Parathyroid adenoma (tissue), 2 donors: ENCODE data around the gene MYO5B.

ENCODE experiments used
- H2AFZ ChIP-seq: fragments of 300-600 bp; sonication (generic); one replicate; pipeline ENCODE4 v1.7.0; 2017; ENCODE audit warnings: antibody characterized with exemption, mild to moderate bottlenecking
- H3K27ac ChIP-seq: fragments of 300-600 bp; sonication (generic); one replicate; pipeline ENCODE4 v1.7.0; 2017
- H3K27me3 ChIP-seq: fragments of 300-600 bp; sonication (generic); one replicate; pipeline ENCODE4 v1.7.0; 2017; ENCODE audit warnings: low read length; ENCODE audit not compliant: control insufficient read depth, insufficient read depth
- H3K36me3 ChIP-seq: fragments of 300-600 bp; sonication (generic); one replicate; pipeline ENCODE4 v1.7.0; 2017; ENCODE audit warnings: low read length; ENCODE audit not compliant: control insufficient read depth, insufficient read depth
- H3K4me1 ChIP-seq: fragments of 300-600 bp; sonication (generic); one replicate; pipeline ENCODE4 v1.7.0; 2017; ENCODE audit warnings: control low read depth
- H3K4me2 ChIP-seq: fragments of 300-600 bp; sonication (generic); one replicate; pipeline ENCODE4 v1.7.0; 2017; ENCODE audit warnings: low read length
- H3K4me3 ChIP-seq: fragments of 300-600 bp; sonication (generic); one replicate; pipeline ENCODE4 v1.7.0; 2017; ENCODE audit warnings: low read depth, low read length
- H3K79me2 ChIP-seq: fragments of 300-600 bp; sonication (generic); one replicate; pipeline ENCODE4 v1.7.0; 2017; ENCODE audit warnings: control low read depth
- H3K9ac ChIP-seq: fragments of 300-600 bp; sonication (generic); one replicate; pipeline ENCODE4 v1.7.0; 2017; ENCODE audit warnings: mild to moderate bottlenecking
- H3K9me3 ChIP-seq: fragments of 300-600 bp; sonication (generic); one replicate; pipeline ENCODE4 v1.7.0; 2017; ENCODE audit warnings: low read length; ENCODE audit not compliant: control insufficient read depth
- CTCF ChIP-seq: fragments of 300-600 bp; sonication (generic); IDR thresholded peaks from one replicate; pipeline ENCODE4 v1.7.0; 2017; ENCODE audit warnings: antibody characterized with exemption, mild to moderate bottlenecking
- donor health status: primary hyperparathyroidism.

The MYO5B gene

GRCh38 chr18:49862656-49863385 is 332.1 kb downstream of the MYO5B start:
- Histone ChIP-seq H3K4me2 (no peak overlapping the region), H3K9me3 (no peaks in the 10 kb centered on the region), H3K36me3 (no peaks in the 10 kb centered on the region), H3K79me2 (no peaks in the 10 kb centered on the region), H3K4me3 (no peak overlapping the region), H3K9ac (no peak overlapping the region), H3K4me1 (no peaks in the 10 kb centered on the region), H2AFZ (no peak overlapping the region), H3K27me3 (no peaks in the 10 kb centered on the region), H3K27ac (no peak overlapping the region)
- no peak for TF ChIP-seq CTCF

- Histone ChIP-seq H3K4me1 (no peaks in the 10 kb centered on the region), H2AFZ (no peak overlapping the region), H3K4me3 (no peak overlapping the region), H3K79me2 (no peaks in the 10 kb centered on the region), H3K9ac (no peak overlapping the region), H3K9me3 (no peaks in the 10 kb centered on the region), H3K27me3 (no peaks in the 10 kb centered on the region), H3K36me3 (no peaks in the 10 kb centered on the region), H3K4me2 (no peak overlapping the region), H3K27ac (no peak overlapping the region)
- TF ChIP-seq CTCF = peak; percentile 16
These were observed 333.3 kb downstream of the MYO5B start for GRCh38 chr18:49861659-49862058.

GRCh38 chr18:49859725-49860124 is 335.2 kb downstream of the MYO5B start:
- Histone ChIP-seq H3K27ac (no peak overlapping the region), H3K79me2 (no peaks in the 10 kb centered on the region), H3K4me2 (no peak overlapping the region), H3K4me3 (no peak overlapping the region), H3K36me3 (no peaks in the 10 kb centered on the region), H3K4me1 (no peaks in the 10 kb centered on the region), H3K27me3 (no peaks in the 10 kb centered on the region), H3K9me3 (no peaks in the 10 kb centered on the region), H2AFZ (no peak overlapping the region), H3K9ac (no peak overlapping the region)
- TF ChIP-seq CTCF = no peak

GRCh38 chr18:49859021-49859359 is 336.0 kb downstream of the MYO5B start:
- no peaks in the 10 kb centered on the region for H3K79me2 ChIP-seq
- no peak overlapping the region for H3K4me2 ChIP-seq
- H3K9ac ChIP-seq = no peak overlapping the region
- no peaks in the 10 kb centered on the region for H3K36me3 ChIP-seq
- no peak overlapping the region for H2AFZ ChIP-seq
- H3K27me3 ChIP-seq = no peaks in the 10 kb centered on the region
- TF ChIP-seq CTCF = no peak
- no peak overlapping the region for H3K27ac ChIP-seq
- H3K4me1 ChIP-seq = no peaks in the 10 kb centered on the region
- no peaks in the 10 kb centered on the region for H3K9me3 ChIP-seq
- no peak overlapping the region for H3K4me3 ChIP-seq
